H1 (cell line): ENCODE results near the gene ATP11A. TPM values are rescaled to one million over a fixed set of nuclear protein-coding genes. Genes with fewer than 3 reads are reported as not detected.

ENCODE experiments used
- BRCA1 ChIP-seq: IDR thresholded peaks from 2 replicates; pipeline ENCODE4 v1.6.1; 2012; ENCODE audit warnings: low read depth, low read length, improper control_type of control experiment
- CEBPB ChIP-seq: IDR thresholded peaks from 2 replicates; pipeline ENCODE4 v1.6.1; 2012; ENCODE audit warnings: low read depth, low read length
- CTBP2 ChIP-seq: IDR thresholded peaks from 2 replicates; pipeline ENCODE4 v1.7.0; 2011; ENCODE audit warnings: borderline replicate concordance, mild to moderate bottlenecking, moderate library complexity, mixed read lengths, low read length; ENCODE audit not compliant: insufficient read depth, insufficient read length
- HDAC2 ChIP-seq, 2 experiments: fragments of 300-600 bp in 1 of 2; sonication (generic) in 1 of 2; IDR thresholded peaks; 2 replicates each; pipeline ENCODE4 v1.6.1; 2011 to 2012; ENCODE audit warnings: low read depth in 2 of 2, low read length in 2 of 2, mild to moderate bottlenecking in 2 of 2, moderate library complexity in 2 of 2, borderline replicate concordance in 1 of 2, inconsistent platforms in 1 of 2
- PHF8 ChIP-seq: fragments of 200-600 bp; sonication (generic); conservative IDR thresholded peaks from 2 replicates; pipeline ENCODE4 v1.7.1; 2012; ENCODE audit warnings: low read depth, mild to moderate bottlenecking, inconsistent platforms, low read length, moderate library complexity
- POLR2AphosphoS5 ChIP-seq: IDR thresholded peaks from 2 replicates; pipeline ENCODE4 v1.6.1; 2011; ENCODE audit warnings: low read depth, low read length
- polyA plus RNA-seq, 7 experiments: library from polyadenylated mRNA; depleted of rRNA in 3 of 7; stranded (reverse) in 5 of 7; unstranded in 2 of 7; fragments of >200 nt in 5 of 7; fragments of 200-250 nt in 2 of 7; gene quantifications; 1 replicate in 5 of 7; 2 replicates in 1 of 7; 4 replicates in 1 of 7; pipeline versions ENCODE4 v1.2.1 to v1.2.3, GENCODE V29; 2011 to 2013; ENCODE audit warnings: missing spikeins in 2 of 7, mixed read lengths in 2 of 7
- total RNA-seq: library from RNA; stranded (reverse); fragmentation: NEBNext Ultra II Directional; extraction: Animal tissue kit (Norgen Biotek cat#: 25700); gene quantifications from 2 replicates; pipeline ENCODE4 v1.2.1, GENCODE V29; 2021

The ATP11A gene
- total and polyA plus RNA-seq, 2 of the 8 experiments (the other 6 are each of a cell fraction or from before 2014, with no cell fraction given): 28.8 to 72.9 TPM

- TF ChIP-seq PHF8 (no peak), CTBP2 (no peak), POLR2AphosphoS5 (no peak), CEBPB (no peak), HDAC2 (IDR thresholded peaks at IDR 0.05; ENCODE audit: borderline replicate concordance in 1 of 2, low read depth in 2 of 2, low read length in 2 of 2) (no peak), BRCA1 (no peak)
Observed at GRCh38 chr13:112753833-112754232, 64.0 kb downstream of the ATP11A start (continued).
